HG03060 (cell line): Measurements from ENCODE around the gene SPATA19.

Source experiments
- ATAC-seq: cut with Tn5 transposase; IDR thresholded peaks from one replicate; pipeline ENCODE4 v1.9.1; 2021; ENCODE audit warnings: low read depth, moderate number of reproducible peaks; ENCODE audit not compliant: unreplicated experiment

Gene SPATA19

GRCh38 chr11:133819746-133820315 is 25.5 kb downstream of the SPATA19 start:
- no peak for ATAC-seq

DNA sequence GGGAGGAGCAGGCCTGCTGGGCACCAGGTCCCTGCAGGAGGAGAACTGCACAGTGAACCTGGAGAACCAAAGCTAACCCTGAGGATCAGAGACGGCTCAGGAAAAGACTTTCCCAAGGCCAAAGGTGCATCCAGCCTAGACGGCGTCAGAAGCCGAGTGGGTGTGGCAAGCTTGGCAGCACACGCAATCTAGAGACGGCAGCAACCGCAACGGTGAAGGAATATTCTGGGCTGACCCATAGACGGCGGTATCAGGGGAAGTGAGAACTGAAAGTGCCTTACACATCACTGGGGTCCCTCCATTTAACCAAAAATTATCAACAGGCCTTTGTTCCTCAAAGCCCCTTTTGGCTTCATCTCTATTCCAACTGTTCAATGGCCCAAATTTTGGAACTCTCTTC is 26.2 kb downstream of the SPATA19 start:
- no peak for ATAC-seq

- ATAC-seq: no peak
Measured at GRCh38 chr11:133818302-133818701, 27.0 kb downstream of the SPATA19 start.

GRCh38 chr11:133817449-133817848 is 27.9 kb downstream of the SPATA19 start:
- ATAC-seq: no peak

DNA sequence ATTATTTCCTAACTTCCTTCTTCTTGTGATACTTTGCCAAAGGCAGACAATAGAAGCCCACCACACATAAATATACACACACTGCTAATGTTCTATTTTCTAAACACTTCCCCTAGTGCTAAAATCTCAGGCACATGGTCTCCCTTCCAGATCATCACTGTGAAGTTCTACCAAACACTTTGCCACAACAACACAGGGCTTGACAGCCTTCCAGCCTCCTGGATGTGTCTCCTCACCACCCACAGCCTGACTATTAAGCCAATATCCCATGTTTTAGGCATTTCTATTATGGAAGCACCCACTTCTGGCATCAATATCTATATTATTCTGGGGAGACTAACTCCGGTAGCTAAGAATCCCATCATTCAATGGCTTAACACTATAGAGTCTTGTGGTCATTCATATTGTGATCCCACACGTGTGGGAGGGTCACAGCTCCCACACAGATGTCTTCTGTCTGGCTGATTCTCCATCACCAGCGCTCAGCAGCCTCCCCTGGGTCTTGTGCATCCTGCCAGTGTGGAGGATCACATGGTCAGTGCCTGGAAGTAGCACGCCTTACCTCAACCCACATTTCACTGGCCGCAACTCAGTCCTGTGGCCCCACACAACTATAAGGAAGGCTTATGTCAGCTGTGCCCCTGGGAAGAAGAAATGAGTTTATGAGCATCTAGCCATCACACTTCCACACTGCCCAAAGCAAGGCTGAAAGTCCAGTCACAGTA is 29.0 kb downstream of the SPATA19 start:
- ATAC-seq: no peak

GRCh38 chr11:133815636-133816035 is 29.7 kb downstream of the SPATA19 start:
- ATAC-seq: no peak

- ATAC-seq: no peak
Measured at GRCh38 chr11:133814588-133815100, 30.7 kb downstream of the SPATA19 start.

- no peak for ATAC-seq
Measured at GRCh38 chr11:133811850-133812685, 33.2 kb downstream of the SPATA19 start.

DNA sequence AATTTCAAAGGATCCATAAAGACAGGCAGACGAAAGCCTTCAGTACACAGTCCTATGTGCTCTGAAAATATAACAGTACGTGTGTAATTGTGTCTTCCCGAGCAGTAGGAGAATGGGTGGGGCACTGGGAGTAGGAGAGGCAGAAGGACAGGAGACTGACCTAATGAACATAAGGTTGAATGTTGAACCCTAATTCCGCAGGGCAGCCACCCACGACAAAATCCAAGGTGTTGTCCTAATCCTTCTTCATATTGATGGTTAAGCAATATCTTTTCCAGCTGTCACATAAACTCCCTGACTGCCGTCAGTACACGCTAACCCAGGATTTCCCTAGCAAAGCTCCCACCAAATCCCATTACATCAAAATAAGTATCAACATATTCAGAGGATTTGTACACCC is 34.5 kb downstream of the SPATA19 start:
- ATAC-seq: no peak

GRCh38 chr11:133809569-133810491 is 35.5 kb downstream of the SPATA19 start:
- no peak for ATAC-seq

DNA sequence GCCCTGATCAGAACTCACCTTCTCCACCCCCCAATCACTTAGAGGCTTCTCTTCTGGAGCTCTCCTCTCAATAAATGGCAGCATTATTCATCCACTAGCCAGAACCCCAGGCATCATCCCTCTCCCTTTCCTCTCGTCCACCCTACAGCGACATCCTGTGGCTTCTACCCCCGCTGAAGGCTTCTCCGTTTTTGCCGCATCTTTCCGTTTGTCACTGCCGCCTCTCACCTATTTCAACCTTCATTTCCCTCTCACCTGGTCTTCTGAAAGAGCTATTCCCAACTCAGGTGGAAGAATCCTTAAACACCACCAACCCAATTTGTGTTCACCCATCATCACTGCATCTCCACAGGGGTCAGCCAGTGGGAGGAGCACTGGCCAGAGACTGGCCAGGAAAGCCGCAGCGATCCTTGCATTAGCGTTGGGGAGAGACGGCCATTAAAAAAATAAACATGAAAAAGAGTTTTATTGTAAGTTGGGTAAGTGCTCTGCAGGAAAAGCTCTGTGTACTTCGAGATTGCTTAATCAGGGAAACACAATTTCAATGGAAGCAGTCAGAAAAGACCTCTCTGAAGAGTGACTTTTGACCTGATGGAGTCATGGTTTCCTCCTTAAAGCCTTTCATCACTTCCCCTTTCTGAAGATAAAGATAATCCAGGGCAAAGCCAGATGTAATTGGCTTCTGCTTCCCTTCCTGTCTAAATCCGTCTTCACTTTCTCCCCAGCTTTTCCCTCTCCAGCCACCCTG is 36.7 kb downstream of the SPATA19 start:
- ATAC-seq: no peak

DNA sequence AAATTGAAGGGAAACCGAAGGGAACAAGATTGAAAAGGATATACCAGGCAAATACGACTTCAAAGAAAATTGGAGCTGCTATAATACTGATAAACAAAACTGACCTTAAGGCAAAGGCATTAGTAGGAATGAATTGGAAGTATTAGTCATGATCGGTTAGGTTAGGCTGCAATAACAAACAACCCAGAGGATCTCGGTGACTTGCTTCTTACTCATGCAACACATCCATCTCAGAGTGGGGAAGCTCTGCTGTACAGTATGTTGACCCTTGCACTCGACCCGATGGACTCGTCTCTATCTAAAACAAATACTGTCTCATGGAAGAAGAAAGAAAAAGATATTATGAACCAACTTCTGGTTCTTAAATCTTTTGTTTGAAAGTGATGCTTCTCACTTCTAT is 42.3 kb downstream of the SPATA19 start:
- ATAC-seq: no peak

DNA sequence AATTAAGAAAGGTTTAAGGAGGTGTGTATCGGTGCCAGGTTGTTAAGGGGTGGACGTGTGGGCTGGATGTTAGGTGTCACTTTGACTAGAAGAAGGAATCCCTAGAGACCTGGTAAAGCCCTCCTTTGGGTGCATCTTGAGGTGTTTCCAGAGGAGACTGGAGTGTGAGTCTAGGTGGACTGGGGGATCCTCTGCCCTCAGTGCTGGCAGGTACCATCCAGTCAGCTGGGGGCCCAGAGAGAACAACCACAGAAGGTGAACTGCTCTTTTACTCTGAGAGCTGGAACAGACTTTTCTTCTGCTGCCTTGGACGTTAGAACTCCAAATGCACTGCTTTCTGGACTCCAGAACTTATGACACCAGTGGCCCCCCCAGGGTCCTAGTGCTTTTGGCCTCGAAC is 44.0 kb downstream of the SPATA19 start:
- ATAC-seq: no peak

GRCh38 chr11:133800666-133801065 is 44.6 kb downstream of the SPATA19 start:
- no peak for ATAC-seq

DNA sequence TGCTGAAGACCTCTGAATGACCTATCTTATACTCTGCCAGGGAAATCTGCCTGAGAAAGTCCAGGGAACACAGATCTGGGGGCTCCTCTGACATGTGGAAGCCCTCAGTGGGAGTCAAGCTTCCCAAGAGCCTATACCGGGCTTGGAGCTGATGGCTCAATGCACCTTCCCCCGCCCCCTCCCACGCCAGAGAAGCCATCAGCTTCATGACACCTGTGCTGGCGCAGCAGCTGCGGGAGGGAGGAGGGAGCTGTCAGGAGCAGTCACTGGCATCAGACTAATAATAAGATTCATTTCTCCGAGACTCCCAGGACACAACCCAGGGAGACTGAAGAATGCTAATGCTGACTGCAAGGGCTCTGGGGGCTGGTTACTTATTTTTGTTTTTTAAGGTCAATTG is 47.8 kb downstream of the SPATA19 start:
- ATAC-seq: no peak

DNA sequence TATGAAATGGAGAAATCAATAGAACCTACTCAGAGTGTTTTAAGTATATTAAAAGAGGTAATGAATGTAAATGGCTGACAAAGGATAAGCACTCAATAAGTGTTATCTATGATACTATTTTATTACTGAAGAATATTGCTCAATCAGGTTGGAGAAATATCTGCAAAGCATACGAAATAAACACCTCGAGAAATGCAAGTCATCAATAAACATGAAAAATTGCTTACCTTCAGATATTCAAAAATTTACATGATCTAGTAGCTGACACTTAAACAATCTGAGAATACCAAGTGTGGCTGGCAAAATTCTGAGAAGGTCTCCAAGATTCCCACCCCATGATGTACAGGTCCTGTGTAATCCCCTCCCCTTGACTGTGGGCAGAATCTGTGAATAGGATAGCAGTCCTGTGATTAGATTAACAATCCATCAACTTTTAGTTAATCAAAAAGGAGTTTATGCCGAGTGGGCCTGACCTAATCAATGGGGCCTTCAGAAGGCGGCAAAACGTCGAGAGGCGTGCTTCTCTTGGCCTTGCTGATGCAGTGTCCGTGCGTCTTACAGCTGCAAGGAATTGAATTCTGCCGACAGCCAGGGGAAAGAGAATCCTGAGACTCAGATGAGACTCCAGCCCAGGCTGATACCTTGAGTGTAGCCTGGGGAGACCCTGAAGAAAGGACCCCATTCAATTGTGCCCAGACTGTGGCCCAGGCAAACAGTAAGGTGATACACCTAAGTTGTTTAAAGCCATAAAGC is 49.1 kb downstream of the SPATA19 start:
- ATAC-seq: no peak

DNA sequence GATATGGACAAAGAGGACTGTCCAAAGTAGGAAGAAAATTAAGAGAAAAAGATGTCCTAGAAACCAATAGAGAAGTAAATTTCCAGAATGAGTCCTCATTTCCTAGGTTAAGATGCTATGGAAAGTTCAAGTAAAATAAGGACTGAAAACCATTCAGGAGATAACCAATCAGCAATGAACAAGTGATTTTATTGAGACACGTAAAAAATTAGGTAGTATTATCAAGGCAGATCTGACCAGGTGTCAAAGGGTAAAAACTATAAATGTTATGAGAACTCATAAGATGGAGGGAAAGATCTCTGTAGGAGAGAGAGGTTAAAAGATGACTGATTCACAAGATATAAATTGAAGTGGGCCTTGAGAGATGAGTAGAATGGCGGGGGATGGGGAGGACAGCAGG is 50.2 kb downstream of the SPATA19 start:
- no peak for ATAC-seq

- ATAC-seq: no peak
Measured at GRCh38 chr11:133794205-133794604, 51.1 kb downstream of the SPATA19 start.
